COLO668 (cell line): ENCODE data around the gene SUGP1.

Source experiments
- DNase-seq: peaks from one replicate; lab custom pipeline; 2025; ENCODE audit not compliant: unreplicated experiment; lab: John Stamatoyannopoulos, UW

The SUGP1 gene

GRCh38 chr19:19342086-19343015 lies 22.0 kb upstream of the SUGP1 start:
- DNase-seq: peak; percentile 71

- DNase-seq: no peak
Measured at GRCh38 chr19:19341026-19341425, 20.7 kb upstream of the SUGP1 start.

DNA sequence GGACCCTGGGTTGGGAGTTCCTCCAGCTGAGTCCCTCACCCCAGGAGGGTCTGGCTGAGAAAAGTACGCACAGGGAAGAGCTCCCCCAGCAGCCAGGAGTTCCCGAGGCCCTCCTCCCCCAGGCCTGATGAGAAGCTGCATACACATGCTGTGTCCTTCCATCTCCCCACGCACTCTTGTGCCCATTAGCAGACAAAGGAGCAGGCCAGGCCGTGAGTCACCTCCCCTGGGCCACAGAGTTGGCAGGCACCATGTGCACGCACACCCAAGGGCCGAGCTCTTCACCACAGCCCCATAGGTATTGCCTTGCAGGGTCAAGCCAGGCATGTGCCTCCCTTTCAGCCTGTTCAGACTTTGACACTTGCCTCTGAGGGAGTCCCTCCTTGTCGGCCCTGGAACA lies 17.8 kb upstream of the SUGP1 start:
- no peak for DNase-seq

DNA sequence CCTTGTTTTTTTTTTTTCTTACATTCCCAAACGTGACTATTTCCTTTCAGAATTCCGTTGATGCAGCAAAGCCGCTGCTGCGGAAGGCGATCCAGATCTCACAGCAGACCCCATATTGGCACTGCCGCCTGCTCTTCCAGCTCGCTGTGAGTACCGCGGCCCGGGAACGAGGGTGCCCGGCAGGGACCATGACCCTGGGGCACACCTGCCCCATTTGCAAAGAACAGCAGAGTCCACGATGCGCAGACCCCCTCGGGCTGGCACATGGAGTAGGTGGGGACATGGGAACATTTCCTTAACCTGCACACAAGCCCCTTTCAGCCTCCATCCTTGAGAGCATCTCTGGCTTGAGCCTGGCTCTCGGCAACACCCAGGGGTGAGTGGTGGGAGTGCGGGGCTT lies 16.8 kb upstream of the SUGP1 start:
- DNase-seq: no peak

DNA sequence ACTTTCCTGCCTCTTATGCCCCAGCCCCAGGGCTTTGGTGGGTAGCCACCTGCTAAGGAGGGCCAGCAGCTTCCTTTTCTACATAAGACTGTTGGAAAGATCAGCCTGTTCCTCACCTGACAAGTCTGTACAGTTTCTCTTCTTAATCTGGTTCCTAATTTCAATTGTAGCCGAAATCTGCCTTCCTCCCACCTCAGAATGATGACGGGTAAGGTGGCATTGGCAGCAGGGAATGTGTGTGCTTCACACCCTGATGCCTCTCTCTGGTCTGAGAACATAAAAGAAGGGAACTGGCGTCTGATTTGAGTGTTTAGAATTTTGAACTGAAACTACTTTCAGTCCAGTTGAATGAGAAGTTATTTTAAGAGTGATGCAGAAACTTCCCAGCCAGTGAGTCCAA lies 16.3 kb upstream of the SUGP1 start:
- DNase-seq: no peak

- no peak for DNase-seq
Measured at GRCh38 chr19:19335408-19336158, 15.3 kb upstream of the SUGP1 start.

GRCh38 chr19:19334989-19335344 lies 14.7 kb upstream of the SUGP1 start:
- no peak for DNase-seq

DNA sequence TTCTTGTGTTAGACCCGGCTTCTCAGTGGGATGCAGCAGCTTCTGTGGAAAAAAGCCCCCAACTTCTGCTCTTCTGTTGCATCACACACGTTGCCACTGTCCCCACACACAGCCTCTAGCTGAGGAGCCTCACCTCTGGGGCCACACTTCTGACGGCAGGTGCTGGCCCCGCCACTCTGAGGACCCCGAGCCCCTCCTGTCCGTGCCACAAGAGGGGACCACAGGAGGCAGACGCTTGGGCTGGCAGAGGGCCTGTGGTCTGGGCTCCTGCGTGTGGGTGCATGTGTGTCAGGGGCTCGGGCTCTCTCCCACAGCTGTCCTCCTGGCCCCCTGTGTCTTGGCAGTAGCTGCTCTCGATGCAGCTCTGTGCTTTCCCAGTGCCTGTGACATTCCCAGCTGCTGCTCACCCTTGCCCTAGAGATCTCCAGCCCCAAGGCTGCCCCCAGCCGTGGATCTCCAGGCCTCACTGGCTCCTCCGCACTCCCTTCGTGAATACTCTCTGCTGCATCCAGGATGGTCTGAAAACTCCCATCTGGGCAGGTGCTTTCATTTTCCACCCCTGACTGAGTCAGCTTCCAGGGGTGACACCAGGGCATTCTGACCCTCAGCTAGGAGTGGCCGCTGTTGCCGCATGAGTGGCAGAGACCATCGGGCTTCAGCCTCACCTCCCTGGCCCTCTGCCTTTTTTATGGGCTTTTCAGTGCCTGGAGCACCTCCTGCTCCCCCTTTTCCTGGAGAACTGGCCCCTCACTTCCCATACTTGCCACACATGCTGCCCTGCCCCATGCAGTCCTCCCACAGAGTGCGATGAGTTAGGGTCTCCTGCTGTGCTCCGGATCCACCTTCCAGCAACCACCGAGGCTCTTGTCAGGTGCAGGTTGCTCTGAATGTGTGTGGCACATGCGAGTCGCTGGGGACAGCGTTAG lies 14.0 kb upstream of the SUGP1 start:
- no peak for DNase-seq

DNA sequence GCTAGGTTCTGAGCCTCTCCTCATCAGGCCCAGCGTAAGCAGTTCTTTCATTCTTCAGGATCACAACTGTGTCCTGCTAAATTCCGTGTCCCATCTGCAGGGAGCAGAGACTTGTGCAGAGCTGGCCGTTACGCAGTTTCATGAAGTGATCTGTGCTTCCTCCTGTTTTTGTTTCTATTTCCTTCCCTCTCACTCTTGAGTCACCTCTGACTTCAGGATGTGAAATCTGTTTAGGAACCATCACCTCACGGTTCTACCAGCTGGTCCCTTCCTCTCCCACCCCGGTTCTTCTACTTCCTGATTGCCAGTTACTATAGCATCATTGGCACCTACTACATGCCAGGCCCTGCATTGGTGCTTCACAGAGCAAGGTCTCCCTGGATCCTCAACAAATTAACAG lies 8.8 kb upstream of the SUGP1 start:
- no peak for DNase-seq

GRCh38 chr19:19327672-19328071 lies 7.4 kb upstream of the SUGP1 start:
- no peak for DNase-seq

DNA sequence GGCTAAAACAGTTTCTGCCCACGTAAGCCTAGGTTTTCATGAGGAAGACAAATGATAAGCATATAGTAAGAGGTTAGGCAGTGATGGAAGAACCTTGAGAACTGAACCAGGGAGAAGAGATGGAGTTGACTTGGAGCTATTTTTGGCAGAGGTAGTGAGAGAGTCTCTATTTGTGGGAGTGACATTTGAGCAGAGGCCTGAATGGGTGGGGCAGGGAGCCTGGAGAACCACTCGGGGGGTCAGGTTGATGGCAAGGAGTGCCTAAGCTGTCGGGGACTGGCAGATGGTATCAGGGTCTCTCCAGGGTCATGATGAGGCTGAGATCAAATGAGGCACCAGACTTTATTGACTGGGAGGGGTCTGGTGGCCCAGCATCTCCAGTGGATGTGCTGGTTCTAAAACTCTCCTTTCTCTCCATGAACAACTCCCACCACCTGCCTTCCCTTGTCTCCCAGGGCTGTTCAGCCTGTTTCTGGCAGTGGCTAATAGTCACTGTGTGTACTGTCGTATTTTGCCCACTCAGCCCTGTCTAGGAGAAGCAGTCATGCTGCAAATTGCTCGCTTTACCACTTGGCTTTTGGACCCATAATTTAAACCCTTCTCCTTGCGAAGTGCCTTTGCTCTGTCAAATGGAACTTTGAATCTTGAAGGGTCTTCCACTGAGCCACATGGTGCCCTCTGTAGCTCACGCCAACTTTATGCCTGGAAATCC lies 3.9 kb upstream of the SUGP1 start:
- DNase-seq: no peak

GRCh38 chr19:19321141-19321577 lies 850 bp upstream of the SUGP1 start:
- DNase-seq: peak; percentile 14

- no peak for DNase-seq
Measured at GRCh38 chr19:19319732-19320360, 463 bp downstream of the SUGP1 start.

DNA sequence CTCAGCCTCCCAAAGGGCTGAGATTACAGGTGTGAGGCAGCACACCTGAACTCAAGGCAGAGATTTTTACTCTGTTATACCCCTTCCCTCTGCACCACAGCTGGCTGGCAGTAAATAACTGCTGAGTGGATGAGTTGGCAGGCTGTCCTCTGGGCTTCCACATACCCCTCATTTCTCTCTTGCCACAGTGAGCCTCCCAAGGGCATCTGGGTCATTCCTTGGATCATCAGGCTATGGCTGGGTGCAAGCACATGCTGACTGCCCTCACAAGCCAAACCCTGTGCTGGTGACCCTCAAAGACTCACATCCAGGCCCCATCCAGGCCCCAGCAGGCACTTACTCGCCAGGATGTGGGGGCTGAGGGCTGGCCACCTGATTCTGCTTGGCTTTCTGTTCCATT lies 4.2 kb downstream of the SUGP1 start:
- no peak for DNase-seq

DNA sequence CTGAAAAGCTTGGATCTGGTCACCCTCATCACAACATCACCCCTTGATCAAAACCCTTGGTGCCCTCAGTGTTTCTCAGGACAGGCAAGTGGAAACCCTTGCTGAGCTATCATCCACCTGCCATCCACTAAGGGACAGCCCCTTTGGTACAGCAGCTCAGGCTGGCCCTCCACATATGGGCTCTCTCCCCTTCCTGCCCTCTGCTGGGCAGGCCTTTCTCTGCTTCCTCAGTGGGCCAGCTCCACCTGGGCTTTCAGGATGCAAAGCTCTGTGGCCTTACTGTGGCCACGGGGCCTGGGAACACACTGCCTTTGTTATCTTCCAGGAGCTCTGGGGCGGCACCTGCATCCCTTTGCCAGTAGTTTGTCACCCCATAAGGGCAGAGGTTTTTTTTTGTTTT lies 4.9 kb downstream of the SUGP1 start:
- no peak for DNase-seq

DNA sequence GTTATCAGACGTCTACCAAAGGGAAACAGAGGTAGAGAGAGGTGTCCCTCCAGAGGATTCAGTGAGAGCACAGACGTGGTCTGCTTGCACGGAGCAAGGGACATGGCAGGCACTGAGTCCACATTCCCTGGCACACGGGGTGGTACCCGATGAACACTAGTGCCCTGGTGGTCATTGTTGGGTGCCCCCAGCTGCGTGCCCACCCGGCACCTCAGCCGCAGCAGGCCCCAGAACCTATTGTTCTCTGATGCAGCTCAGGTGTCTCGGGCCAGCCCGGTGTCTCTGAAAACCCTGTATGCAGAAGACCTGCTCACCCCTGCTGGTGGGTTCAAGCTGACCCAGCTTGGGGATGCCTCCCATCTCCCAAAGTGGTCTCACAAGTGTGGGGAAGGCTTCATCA lies 11.9 kb downstream of the SUGP1 start:
- DNase-seq: no peak

- DNase-seq: no peak
Measured at GRCh38 chr19:19306191-19306590, 14.1 kb downstream of the SUGP1 start.

DNA sequence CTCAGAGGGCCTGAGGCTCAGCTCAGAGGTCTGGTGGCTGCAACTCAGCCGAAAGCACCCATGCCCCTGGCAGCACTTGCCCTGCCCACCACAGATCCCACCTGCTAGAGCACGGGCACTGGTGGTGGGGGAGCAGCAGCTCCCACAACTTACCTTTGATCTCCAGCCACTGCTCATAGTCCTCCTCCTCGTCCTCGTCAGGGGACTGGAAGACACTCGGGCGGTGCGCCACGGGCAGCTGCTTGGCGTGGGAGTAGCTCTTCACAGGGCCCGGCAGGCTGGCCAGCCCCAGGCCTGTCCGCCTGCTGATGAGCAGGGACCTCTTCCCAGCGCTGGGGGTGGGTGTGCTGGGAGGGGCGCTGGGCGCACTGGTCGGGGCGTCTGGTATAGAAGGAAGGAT lies 14.6 kb downstream of the SUGP1 start:
- no peak for DNase-seq

GRCh38 chr19:19305066-19305465 lies 15.2 kb downstream of the SUGP1 start:
- no peak for DNase-seq
